Measurements from ENCODE around the gene B3GALT6.
"Not testable (repeated sequence)": the region's sequence is repeated elsewhere in the genome, so short reads cannot be mapped to it uniquely, and the experiment has no call there.

Gene B3GALT6

GRCh38 chr1:1232208-1232795, at the start of gene B3GALT6:
Gene B3GALT6 (plus strand): TSS chr1:1232237. CDS start chr1:1232279, 42 bp downstream.
- Mint-ChIP-seq H3K4me3 (peak within 1 kb of the TSS; percentile 96), H3K4me1 (ENCODE audit: low read depth) (peaks cover 12% of the 10 kb centered on the region), H3K27me3 (ENCODE audit: low read depth) (no peaks in the 10 kb centered on the region)

GRCh38 chr1:1182491-1183220, 49.4 kb upstream of the B3GALT6 start:
- Mint-ChIP-seq H3K36me3 (ENCODE audit: low read depth) (no peaks in the 10 kb centered on the region), H3K27me3 (ENCODE audit: low read depth) (no peaks in the 10 kb centered on the region), H3K4me3 (no peak overlapping the region), H3K4me1 (ENCODE audit: low read depth) (no peaks in the 10 kb centered on the region), H3K27ac (no peak overlapping the region), H3K9me3 (no peaks in the 10 kb centered on the region)
- DNase-seq (ENCODE audit: low spot score): no peak

More at GRCh38 chr1:1232208-1232795, at the start of gene B3GALT6:
- Mint-ChIP-seq H3K36me3 (ENCODE audit: low read depth) (peaks cover 31% of the 10 kb centered on the region), H3K27ac (peak within 1 kb of the TSS; percentile 86), H3K9me3 (no peaks in the 10 kb centered on the region)
- DNase-seq (ENCODE audit: low spot score): no peak

GRCh38 chr1:1183221-1183747, 48.8 kb upstream of the B3GALT6 start:
- Mint-ChIP-seq H3K9me3 (no peaks in the 10 kb centered on the region), H3K4me1 (ENCODE audit: low read depth) (no peaks in the 10 kb centered on the region), H3K36me3 (ENCODE audit: low read depth) (no peaks in the 10 kb centered on the region), H3K27ac (no peak overlapping the region), H3K4me3 (no peak overlapping the region), H3K27me3 (ENCODE audit: low read depth) (peaks cover 4% of the 10 kb centered on the region)
- DNase-seq (ENCODE audit: low spot score): no peak

GRCh38 chr1:1183833-1184775, 47.9 kb upstream of the B3GALT6 start:
- Mint-ChIP-seq H3K27ac (no peak overlapping the region), H3K4me3 (no peak overlapping the region), H3K27me3 (ENCODE audit: low read depth) (peaks cover 10% of the 10 kb centered on the region), H3K4me1 (ENCODE audit: low read depth) (no peaks in the 10 kb centered on the region), H3K36me3 (ENCODE audit: low read depth) (no peaks in the 10 kb centered on the region), H3K9me3 (no peaks in the 10 kb centered on the region)
- DNase-seq (ENCODE audit: low spot score): no peak

GRCh38 chr1:1185101-1185765, 46.8 kb upstream of the B3GALT6 start:
- Mint-ChIP-seq H3K4me1 (ENCODE audit: low read depth) (no peaks in the 10 kb centered on the region), H3K27me3 (ENCODE audit: low read depth) (peaks cover 17% of the 10 kb centered on the region), H3K27ac (no peak overlapping the region), H3K4me3 (no peak overlapping the region), H3K36me3 (ENCODE audit: low read depth) (no peaks in the 10 kb centered on the region), H3K9me3 (no peaks in the 10 kb centered on the region)
- DNase-seq (ENCODE audit: low spot score): no peak

- H3K9me3 Mint-ChIP-seq: peaks cover 7% of the 10 kb centered on the region
- no peaks in the 10 kb centered on the region for H3K4me1 Mint-ChIP-seq (ENCODE audit: low read depth)
- H3K27ac Mint-ChIP-seq: no peak overlapping the region
- no peak overlapping the region for H3K4me3 Mint-ChIP-seq
- peaks cover 3% of the 10 kb centered on the region for H3K36me3 Mint-ChIP-seq (ENCODE audit: low read depth)
- DNase-seq (ENCODE audit: low spot score): no peak
- H3K27me3 Mint-ChIP-seq (ENCODE audit: low read depth): peaks cover 17% of the 10 kb centered on the region
These were observed 44.1 kb upstream of the B3GALT6 start for GRCh38 chr1:1187938-1188337.

- H3K27ac Mint-ChIP-seq: no peak overlapping the region
- H3K27me3 Mint-ChIP-seq (ENCODE audit: low read depth): peaks cover 17% of the 10 kb centered on the region
- peaks cover 3% of the 10 kb centered on the region for H3K36me3 Mint-ChIP-seq (ENCODE audit: low read depth)
- H3K4me1 Mint-ChIP-seq (ENCODE audit: low read depth): no peaks in the 10 kb centered on the region
- H3K4me3 Mint-ChIP-seq: no peak overlapping the region
- H3K9me3 Mint-ChIP-seq: peaks cover 8% of the 10 kb centered on the region
- DNase-seq (ENCODE audit: low spot score): no peak
These were observed 42.9 kb upstream of the B3GALT6 start for GRCh38 chr1:1189111-1189510.

GRCh38 chr1:1191734-1192133, 40.3 kb upstream of the B3GALT6 start:
- H3K4me3 Mint-ChIP-seq: no peak overlapping the region
- peaks cover 5% of the 10 kb centered on the region for H3K36me3 Mint-ChIP-seq (ENCODE audit: low read depth)
- DNase-seq (ENCODE audit: low spot score): no peak
- no peak overlapping the region for H3K27ac Mint-ChIP-seq
- H3K4me1 Mint-ChIP-seq (ENCODE audit: low read depth): no peaks in the 10 kb centered on the region
- peaks cover 21% of the 10 kb centered on the region for H3K9me3 Mint-ChIP-seq
- H3K27me3 Mint-ChIP-seq (ENCODE audit: low read depth): peaks cover 26% of the 10 kb centered on the region

GRCh38 chr1:1194723-1195122, 37.3 kb upstream of the B3GALT6 start:
- DNase-seq (ENCODE audit: low spot score): no peak
- Mint-ChIP-seq H3K4me3 (no peak overlapping the region), H3K9me3 (peaks cover 21% of the 10 kb centered on the region), H3K4me1 (ENCODE audit: low read depth) (no peaks in the 10 kb centered on the region), H3K27me3 (ENCODE audit: low read depth) (peaks cover 12% of the 10 kb centered on the region), H3K36me3 (ENCODE audit: low read depth) (peaks cover 5% of the 10 kb centered on the region), H3K27ac (no peak overlapping the region)

- not testable (repeated sequence) for H3K36me3 Mint-ChIP-seq (ENCODE audit: low read depth); H3K4me1 Mint-ChIP-seq (ENCODE audit: low read depth); DNase-seq (ENCODE audit: low spot score); H3K27me3 Mint-ChIP-seq (ENCODE audit: low read depth); H3K27ac Mint-ChIP-seq; H3K4me3 Mint-ChIP-seq
- H3K9me3 Mint-ChIP-seq: peaks cover 21% of the 10 kb centered on the region
These were observed 36.3 kb upstream of the B3GALT6 start for GRCh38 chr1:1195726-1196125.

- Mint-ChIP-seq H3K27ac (no peak overlapping the region), H3K27me3 (ENCODE audit: low read depth) (peaks cover 9% of the 10 kb centered on the region), H3K9me3 (peaks cover 21% of the 10 kb centered on the region), H3K36me3 (ENCODE audit: low read depth) (peaks cover 5% of the 10 kb centered on the region), H3K4me1 (ENCODE audit: low read depth) (peaks cover 3% of the 10 kb centered on the region), H3K4me3 (no peak overlapping the region)
- DNase-seq (ENCODE audit: low spot score): no peak
These were observed 35.4 kb upstream of the B3GALT6 start for GRCh38 chr1:1196431-1197187.

GRCh38 chr1:1197188-1197500, 34.9 kb upstream of the B3GALT6 start:
- Mint-ChIP-seq H3K4me1 (ENCODE audit: low read depth) (peaks cover 3% of the 10 kb centered on the region), H3K27ac (no peak overlapping the region), H3K27me3 (ENCODE audit: low read depth) (peaks cover 9% of the 10 kb centered on the region), H3K9me3 (peaks cover 15% of the 10 kb centered on the region), H3K36me3 (ENCODE audit: low read depth) (peaks cover 2% of the 10 kb centered on the region), H3K4me3 (no peak overlapping the region)
- no peak for DNase-seq (ENCODE audit: low spot score)
